ENCODE measurements around the gene CD48. TPM values are rescaled to one million over a fixed set of nuclear protein-coding genes. Genes with fewer than 3 reads are reported as not detected.

Gene CD48
- total and polyA plus RNA-seq, 2 donors (not counting 1 experiment from before 2014, with no cell fraction given), result 252 to 428 TPM

DNA sequence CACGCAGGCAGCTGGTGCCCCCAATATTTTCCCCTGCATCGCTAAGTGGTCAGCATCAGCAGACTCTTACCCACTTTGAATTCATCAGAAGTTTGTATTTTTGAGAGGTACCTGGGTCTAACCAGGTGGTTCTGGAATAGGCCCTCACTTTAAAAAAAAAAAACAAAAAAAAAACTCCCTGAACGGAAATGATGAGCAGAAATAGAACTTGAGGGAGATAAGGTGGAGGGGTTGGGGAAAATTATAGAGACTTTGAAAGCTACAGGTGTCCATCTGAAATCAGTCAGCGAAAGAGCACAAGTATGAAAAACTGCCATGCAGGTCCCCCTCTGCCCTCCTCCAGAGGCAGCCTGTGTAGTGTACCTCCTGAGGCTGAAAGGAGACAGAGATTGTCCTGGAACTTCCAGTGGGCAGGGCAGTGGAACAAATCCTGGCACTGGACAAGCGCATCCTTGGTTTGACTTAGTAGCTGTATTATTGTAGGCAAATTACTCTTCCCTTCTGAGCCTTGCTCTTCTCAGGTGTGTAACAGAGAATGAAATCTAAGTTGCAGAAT is 28.6 kb upstream of the CD48 start:
- TF ChIP-seq, protein P1, sequence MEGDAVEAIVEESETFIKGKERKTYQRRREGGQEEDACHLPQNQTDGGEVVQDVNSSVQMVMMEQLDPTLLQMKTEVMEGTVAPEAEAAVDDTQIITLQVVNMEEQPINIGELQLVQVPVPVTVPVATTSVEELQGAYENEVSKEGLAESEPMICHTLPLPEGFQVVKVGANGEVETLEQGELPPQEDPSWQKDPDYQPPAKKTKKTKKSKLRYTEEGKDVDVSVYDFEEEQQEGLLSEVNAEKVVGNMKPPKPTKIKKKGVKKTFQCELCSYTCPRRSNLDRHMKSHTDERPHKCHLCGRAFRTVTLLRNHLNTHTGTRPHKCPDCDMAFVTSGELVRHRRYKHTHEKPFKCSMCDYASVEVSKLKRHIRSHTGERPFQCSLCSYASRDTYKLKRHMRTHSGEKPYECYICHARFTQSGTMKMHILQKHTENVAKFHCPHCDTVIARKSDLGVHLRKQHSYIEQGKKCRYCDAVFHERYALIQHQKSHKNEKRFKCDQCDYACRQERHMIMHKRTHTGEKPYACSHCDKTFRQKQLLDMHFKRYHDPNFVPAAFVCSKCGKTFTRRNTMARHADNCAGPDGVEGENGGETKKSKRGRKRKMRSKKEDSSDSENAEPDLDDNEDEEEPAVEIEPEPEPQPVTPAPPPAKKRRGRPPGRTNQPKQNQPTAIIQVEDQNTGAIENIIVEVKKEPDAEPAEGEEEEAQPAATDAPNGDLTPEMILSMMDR (IDR thresholded peaks at IDR 0.05), result no peak
- no peak for TF ChIP-seq EZH2 (IDR thresholded peaks at IDR 0.05; ENCODE audit: borderline replicate concordance, insufficient read depth, low read depth, low read length, poor library complexity, severe bottlenecking)
- H3K4me3 Mint-ChIP-seq, result peak overlapping the region; percentile 91
- H3K9me3 ChIP-seq (ENCODE audit: control extremely low read depth in 1 of 3, control insufficient read depth in 2 of 3, insufficient read depth in 1 of 3, low read length in 2 of 3), result peaks cover 0 to 11% (median 4%) of the 10 kb centered on the region in 3 donors
- DNase-seq (no peak), ATAC-seq (ENCODE audit: low read depth) (no peak)
- POLR2A ChIA-PET, result no interaction called here
- no peaks in the 10 kb centered on the region for H4K20me1 ChIP-seq (ENCODE audit: control insufficient read depth, insufficient read depth, low read length, poor library complexity, severe bottlenecking)
- peak overlapping the region in 2 of 5 experiments; percentile 16 to 50 for H3K4me3 ChIP-seq (ENCODE audit: control extremely low read depth in 1 of 5, extremely low read depth in 1 of 5, insufficient read depth in 1 of 5, low read depth in 2 of 5, low read length in 4 of 5)
- no peaks in the 10 kb centered on the region for H3K27me3 Mint-ChIP-seq
- peaks cover 3% of the 10 kb centered on the region for H3K9me3 Mint-ChIP-seq (ENCODE audit: insufficient read depth)
- peak overlapping the region; percentile 33 for H3K9ac ChIP-seq (ENCODE audit: low read length)
- 100% methylated on average over 1 of the region's 5 CpGs for WGBS (ENCODE audit: insufficient coverage)
- no peak overlapping the region for H3K27ac ChIP-seq (ENCODE audit: low read length in 2 of 2)
- peak overlapping the region; percentile 68 for H3K27ac Mint-ChIP-seq
- no peaks in the 10 kb centered on the region for H3K27me3 ChIP-seq (replicated peaks in 1 of 4; ENCODE audit: control extremely low read depth in 1 of 4, control insufficient read depth in 3 of 4, insufficient read depth in 4 of 4, low read length in 3 of 4)
- H3K4me1 Mint-ChIP-seq, result peaks cover 61% of the 10 kb centered on the region
- intact Hi-C loops (cut with micrococcal nuclease), result no loop called here
- H3K4me1 ChIP-seq (ENCODE audit: control insufficient read depth in 2 of 2, insufficient read depth in 2 of 2, low read length in 2 of 2), result peaks cover 25 to 39% of the 10 kb centered on the region in 2 donors
- CTCF ChIA-PET, result interaction anchor here (0.8 to 6.2 kb wide), 9 partner anchors 29 to 213 kb away, joined by 3 to 35 read pairs (median 4); partner anchors contain the start of gene ITLN2
- no peak overlapping the region for H2AFZ ChIP-seq (ENCODE audit: insufficient read depth, low read depth, low read length, poor library complexity, severe bottlenecking)
- no peaks in the 10 kb centered on the region for H3K36me3 ChIP-seq (replicated peaks in 1 of 2; ENCODE audit: control extremely low read depth in 1 of 2, control insufficient read depth in 1 of 2, extremely low read depth in 1 of 2, insufficient read depth in 2 of 2, low read length in 1 of 2)
- H3K4me2 ChIP-seq (replicated peaks; ENCODE audit: low read depth, low read length, poor library complexity, severe bottlenecking), result peak overlapping the region; percentile 66
- peaks cover 16% of the 10 kb centered on the region for H3K79me2 ChIP-seq (ENCODE audit: control insufficient read depth, insufficient read depth, low read length)

DNA sequence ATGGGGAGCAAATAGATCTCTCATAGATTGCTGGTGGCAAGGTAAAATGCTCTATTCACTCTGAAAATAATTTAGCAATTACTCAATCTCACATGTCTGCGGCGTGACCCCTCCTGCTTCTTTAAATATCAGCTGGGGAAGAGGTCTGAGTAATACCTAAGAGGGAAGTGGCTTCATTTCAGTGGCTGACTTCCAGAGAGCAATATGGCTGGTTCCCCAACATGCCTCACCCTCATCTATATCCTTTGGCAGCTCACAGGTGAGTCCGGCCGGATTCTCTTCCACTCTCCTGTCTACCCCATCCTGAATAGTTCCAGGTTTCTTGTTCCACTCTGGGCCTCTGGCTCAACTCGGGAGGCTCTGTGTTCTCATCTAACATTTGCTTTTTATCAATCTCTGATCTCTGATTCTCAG is 27.5 kb upstream of the CD48 start, which contains the start of gene SLAMF7:
Gene SLAMF7, plus strand, starts transcription at position 150 of the 414 bp plus-strand sequence. Its CDS starts 55 bp downstream, at position 205.
- peaks cover 16% of the 10 kb centered on the region for H3K79me2 ChIP-seq (ENCODE audit: control insufficient read depth, insufficient read depth, low read length)
- peaks cover 3% of the 10 kb centered on the region for H3K9me3 Mint-ChIP-seq (ENCODE audit: insufficient read depth)
- H2AFZ ChIP-seq (ENCODE audit: insufficient read depth, low read depth, low read length, poor library complexity, severe bottlenecking), result peak within 1 kb of the TSS; percentile 70
- H4K20me1 ChIP-seq (ENCODE audit: control insufficient read depth, insufficient read depth, low read length, poor library complexity, severe bottlenecking), result no peaks in the 10 kb centered on the region
- H3K4me1 Mint-ChIP-seq, result peaks cover 61% of the 10 kb centered on the region
- peak within 1 kb of the TSS; percentile 66 for H3K4me2 ChIP-seq (replicated peaks; ENCODE audit: low read depth, low read length, poor library complexity, severe bottlenecking)
- ATAC-seq (ENCODE audit: low read depth) (peak; percentile 92), DNase-seq (peak; percentile 75)
- H3K4me3 ChIP-seq (ENCODE audit: control extremely low read depth in 1 of 5, extremely low read depth in 1 of 5, insufficient read depth in 1 of 5, low read depth in 2 of 5, low read length in 4 of 5), result peak within 1 kb of the TSS in 4 of 5 experiments; percentile 9 to 50 (median 31)
- 94% methylated on average over 2 of the region's 5 CpGs for WGBS (ENCODE audit: insufficient coverage)
- peaks cover 25 to 39% of the 10 kb centered on the region in 2 donors for H3K4me1 ChIP-seq (ENCODE audit: control insufficient read depth in 2 of 2, insufficient read depth in 2 of 2, low read length in 2 of 2)
- peak within 1 kb of the TSS; percentile 41 to 70 for H3K27ac ChIP-seq (ENCODE audit: low read length in 2 of 2)
- intact Hi-C loops (cut with micrococcal nuclease), result loop anchor here (2.0 kb wide), 1 partner anchor 28 kb away; the partner anchor contains the start of gene CD48
- no peaks in the 10 kb centered on the region for H3K27me3 ChIP-seq (replicated peaks in 1 of 4; ENCODE audit: control extremely low read depth in 1 of 4, control insufficient read depth in 3 of 4, insufficient read depth in 4 of 4, low read length in 3 of 4)
- H3K4me3 Mint-ChIP-seq, result peak within 1 kb of the TSS; percentile 91
- H3K27ac Mint-ChIP-seq, result peak within 1 kb of the TSS; percentile 87
- H3K36me3 ChIP-seq (replicated peaks in 1 of 2; ENCODE audit: control extremely low read depth in 1 of 2, control insufficient read depth in 1 of 2, extremely low read depth in 1 of 2, insufficient read depth in 2 of 2, low read length in 1 of 2), result no peaks in the 10 kb centered on the region
- ChIA-PET CTCF (interaction anchor here (0.7 to 6.2 kb wide), 14 partner anchors 9 to 259 kb away, joined by 3 to 35 read pairs (median 3); partner anchors contain the start of gene ITLN2), POLR2A (interaction anchor here (0.5 kb wide), 2 partner anchors 251 to 306 kb away, joined by 3 to 5 read pairs; no protein-coding TSS in a partner anchor)
- peak within 1 kb of the TSS; percentile 63 for H3K9ac ChIP-seq (ENCODE audit: low read length)
- no peaks in the 10 kb centered on the region for H3K27me3 Mint-ChIP-seq
- TF ChIP-seq, protein P1 (IDR thresholded peaks at IDR 0.05), result no peak
- no peak for TF ChIP-seq EZH2 (IDR thresholded peaks at IDR 0.05; ENCODE audit: borderline replicate concordance, insufficient read depth, low read depth, low read length, poor library complexity, severe bottlenecking)
- peaks cover 3 to 11% (median 4%) of the 10 kb centered on the region in 3 donors for H3K9me3 ChIP-seq (ENCODE audit: control extremely low read depth in 1 of 3, control insufficient read depth in 2 of 3, insufficient read depth in 1 of 3, low read length in 2 of 3)
